ENCODE results near the gene CDH23.

GRCh38 chr10:71774916-71775702, 378.4 kb downstream of the CDH23 start:
- TF ChIP-seq POLR2AphosphoS5 (IDR thresholded peaks at IDR 0.05; ENCODE audit: low read depth, low read length), result no peak
- TF ChIP-seq REST (IDR thresholded peaks at IDR 0.05; ENCODE audit: insufficient read depth in 1 of 2, low read depth in 2 of 2, low read length in 2 of 2), result no peak
- TF ChIP-seq TAF1 (IDR thresholded peaks at IDR 0.05; ENCODE audit: borderline replicate concordance, insufficient read depth, low read length), result no peak
